Measurements from ENCODE around the gene CLEC3B.

The CLEC3B gene

GRCh38 chr3:45062697-45063070, 36.6 kb downstream of the CLEC3B start:
- H2AFZ ChIP-seq (ENCODE audit: low read length), result no peak overlapping the region
- no peaks in the 10 kb centered on the region for H3K9me2 ChIP-seq (ENCODE audit: low read depth, low read length)
- no peaks in the 10 kb centered on the region for H3K4me1 ChIP-seq (ENCODE audit: insufficient read depth, low read length, severe bottlenecking)
- no peaks in the 10 kb centered on the region for H3K27me3 ChIP-seq (ENCODE audit: insufficient read depth, low read length)
- no peak overlapping the region for H3K4me3 ChIP-seq (ENCODE audit: low read depth, low read length, poor library complexity, severe bottlenecking)
- H3K27ac ChIP-seq (ENCODE audit: low read depth, low read length, poor library complexity, severe bottlenecking), result no peak overlapping the region
- TF ChIP-seq EZH2 (IDR thresholded peaks at IDR 0.05; ENCODE audit: borderline replicate concordance, low read length) (no peak), CTCF (IDR thresholded peaks at IDR 0.05; ENCODE audit: low read length) (no peak)
- no peak overlapping the region for H3K9ac ChIP-seq (ENCODE audit: low read length)
- no peak overlapping the region for H3K4me2 ChIP-seq (ENCODE audit: low read length)
- H4K20me1 ChIP-seq (ENCODE audit: insufficient read depth, low read length), result no peaks in the 10 kb centered on the region
- H3K36me3 ChIP-seq (ENCODE audit: insufficient read depth, low read length), result no peaks in the 10 kb centered on the region
- H3F3A ChIP-seq (ENCODE audit: insufficient read depth, low read length), result no peaks in the 10 kb centered on the region
- no peaks in the 10 kb centered on the region for H3K9me3 ChIP-seq (ENCODE audit: low read length)
- no peaks in the 10 kb centered on the region for H3K79me2 ChIP-seq (ENCODE audit: insufficient read depth, low read length)

GRCh38 chr3:45064512-45065372, 38.6 kb downstream of the CLEC3B start:
- Histone ChIP-seq H4K20me1 (ENCODE audit: insufficient read depth, low read length) (no peaks in the 10 kb centered on the region), H3K27ac (ENCODE audit: low read depth, low read length, poor library complexity, severe bottlenecking) (no peak overlapping the region), H3F3A (ENCODE audit: insufficient read depth, low read length) (no peaks in the 10 kb centered on the region), H3K36me3 (ENCODE audit: insufficient read depth, low read length) (no peaks in the 10 kb centered on the region), H3K9me3 (ENCODE audit: low read length) (no peaks in the 10 kb centered on the region), H3K27me3 (ENCODE audit: insufficient read depth, low read length) (no peaks in the 10 kb centered on the region), H3K4me2 (ENCODE audit: low read length) (no peak overlapping the region), H3K9ac (ENCODE audit: low read length) (no peak overlapping the region), H3K4me1 (ENCODE audit: insufficient read depth, low read length, severe bottlenecking) (no peaks in the 10 kb centered on the region), H3K9me2 (ENCODE audit: low read depth, low read length) (no peaks in the 10 kb centered on the region), H3K4me3 (ENCODE audit: low read depth, low read length, poor library complexity, severe bottlenecking) (no peak overlapping the region), H3K79me2 (ENCODE audit: insufficient read depth, low read length) (no peaks in the 10 kb centered on the region), H2AFZ (ENCODE audit: low read length) (no peak overlapping the region)
- TF ChIP-seq EZH2 (IDR thresholded peaks at IDR 0.05; ENCODE audit: borderline replicate concordance, low read length) (no peak), CTCF (IDR thresholded peaks at IDR 0.05; ENCODE audit: low read length) (no peak)

- no peak overlapping the region for H3K4me2 ChIP-seq (ENCODE audit: low read length)
- H3K79me2 ChIP-seq (ENCODE audit: insufficient read depth, low read length), result no peaks in the 10 kb centered on the region
- H4K20me1 ChIP-seq (ENCODE audit: insufficient read depth, low read length), result no peaks in the 10 kb centered on the region
- no peaks in the 10 kb centered on the region for H3K36me3 ChIP-seq (ENCODE audit: insufficient read depth, low read length)
- no peaks in the 10 kb centered on the region for H3F3A ChIP-seq (ENCODE audit: insufficient read depth, low read length)
- no peak overlapping the region for H3K27ac ChIP-seq (ENCODE audit: low read depth, low read length, poor library complexity, severe bottlenecking)
- H3K9ac ChIP-seq (ENCODE audit: low read length), result no peak overlapping the region
- H3K9me2 ChIP-seq (ENCODE audit: low read depth, low read length), result no peaks in the 10 kb centered on the region
- no peak overlapping the region for H2AFZ ChIP-seq (ENCODE audit: low read length)
- H3K9me3 ChIP-seq (ENCODE audit: low read length), result no peaks in the 10 kb centered on the region
- no peak overlapping the region for H3K4me3 ChIP-seq (ENCODE audit: low read depth, low read length, poor library complexity, severe bottlenecking)
- no peaks in the 10 kb centered on the region for H3K27me3 ChIP-seq (ENCODE audit: insufficient read depth, low read length)
- no peaks in the 10 kb centered on the region for H3K4me1 ChIP-seq (ENCODE audit: insufficient read depth, low read length, severe bottlenecking)
- TF ChIP-seq EZH2 (IDR thresholded peaks at IDR 0.05; ENCODE audit: borderline replicate concordance, low read length), result no peak
- no peak for TF ChIP-seq CTCF (IDR thresholded peaks at IDR 0.05; ENCODE audit: low read length)
Observed at GRCh38 chr3:45065373-45065720, 39.2 kb downstream of the CLEC3B start.
